WERI-Rb-1 (cell line): ENCODE measurements around the gene SECTM1.

Experiments
- DNase-seq: peaks from one replicate; pipeline ENCODE4 v3.0.0-alpha.2; 2020
- H3K27ac ChIP-seq: fragments of 250-450 bp; sonication (Bioruptor Pico); 2 replicates; pipeline ENCODE4 v1.5.1; 2020; ENCODE audit warnings: mild to moderate bottlenecking, moderate library complexity
- H3K27me3 ChIP-seq: fragments of 250-450 bp; sonication (Bioruptor Pico); 2 replicates; pipeline ENCODE4 v1.5.1; 2021; ENCODE audit warnings: mild to moderate bottlenecking, low read depth, moderate library complexity; ENCODE audit not compliant: insufficient read depth, severe bottlenecking
- H3K36me3 ChIP-seq: fragments of 250-450 bp; sonication (Bioruptor Pico); 2 replicates; pipeline ENCODE4 v1.5.1; 2020; ENCODE audit warnings: mild to moderate bottlenecking, moderate library complexity
- H3K4me3 ChIP-seq: 2 replicates; pipeline ENCODE4 v1.5.1; 2011; ENCODE audit warnings: low read depth, mild to moderate bottlenecking, control low read depth, low read length
- H3K9me3 ChIP-seq: fragments of 250-450 bp; sonication (Bioruptor Pico); 2 replicates; pipeline ENCODE4 v1.5.1; 2021; ENCODE audit warnings: mild to moderate bottlenecking, moderate library complexity; ENCODE audit not compliant: severe bottlenecking
- TF ChIP-seq, protein P1 (sequence below): IDR thresholded peaks from 2 replicates; pipeline ENCODE4 v1.5.1; 2011; ENCODE audit warnings: low read depth, mild to moderate bottlenecking, control low read depth, inconsistent platforms, low read length

Gene SECTM1

DNA sequence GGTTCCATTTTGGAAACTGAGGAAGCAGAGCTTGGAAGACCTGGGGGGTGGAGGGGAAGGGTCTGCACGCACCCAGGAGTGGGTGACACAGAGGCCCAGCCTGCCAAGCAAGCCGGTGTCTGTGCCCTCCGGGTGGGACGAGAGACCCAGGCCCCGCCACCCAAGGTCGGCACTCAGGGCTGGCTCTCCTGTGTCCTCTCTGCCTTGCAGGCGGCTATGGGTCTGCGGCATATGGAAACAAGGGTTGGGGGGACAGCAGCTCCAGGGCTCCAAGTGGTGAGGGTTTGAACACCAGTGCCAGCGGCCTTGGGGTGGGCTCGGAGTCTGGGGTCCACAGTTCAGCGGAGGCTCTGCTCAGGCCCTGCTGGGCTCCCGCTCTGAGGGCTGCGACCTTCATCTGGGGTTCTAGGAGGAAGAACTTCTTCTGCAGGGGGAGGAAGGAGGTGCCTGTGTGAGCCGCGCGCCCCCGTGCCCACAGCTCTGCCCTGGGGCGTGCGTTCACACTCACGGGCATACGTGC lies 11.6 kb downstream of the SECTM1 start:
- peaks cover 7% of the 10 kb centered on the region for H3K9me3 ChIP-seq
- peaks cover 3% of the 10 kb centered on the region for H3K27me3 ChIP-seq
- no peak overlapping the region for H3K27ac ChIP-seq
- no peaks in the 10 kb centered on the region for H3K36me3 ChIP-seq
- H3K4me3 ChIP-seq, result no peak overlapping the region
- no peak for DNase-seq
- TF ChIP-seq, protein P1, sequence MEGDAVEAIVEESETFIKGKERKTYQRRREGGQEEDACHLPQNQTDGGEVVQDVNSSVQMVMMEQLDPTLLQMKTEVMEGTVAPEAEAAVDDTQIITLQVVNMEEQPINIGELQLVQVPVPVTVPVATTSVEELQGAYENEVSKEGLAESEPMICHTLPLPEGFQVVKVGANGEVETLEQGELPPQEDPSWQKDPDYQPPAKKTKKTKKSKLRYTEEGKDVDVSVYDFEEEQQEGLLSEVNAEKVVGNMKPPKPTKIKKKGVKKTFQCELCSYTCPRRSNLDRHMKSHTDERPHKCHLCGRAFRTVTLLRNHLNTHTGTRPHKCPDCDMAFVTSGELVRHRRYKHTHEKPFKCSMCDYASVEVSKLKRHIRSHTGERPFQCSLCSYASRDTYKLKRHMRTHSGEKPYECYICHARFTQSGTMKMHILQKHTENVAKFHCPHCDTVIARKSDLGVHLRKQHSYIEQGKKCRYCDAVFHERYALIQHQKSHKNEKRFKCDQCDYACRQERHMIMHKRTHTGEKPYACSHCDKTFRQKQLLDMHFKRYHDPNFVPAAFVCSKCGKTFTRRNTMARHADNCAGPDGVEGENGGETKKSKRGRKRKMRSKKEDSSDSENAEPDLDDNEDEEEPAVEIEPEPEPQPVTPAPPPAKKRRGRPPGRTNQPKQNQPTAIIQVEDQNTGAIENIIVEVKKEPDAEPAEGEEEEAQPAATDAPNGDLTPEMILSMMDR, result no peak

GRCh38 chr17:82320956-82321927 lies 12.3 kb downstream of the SECTM1 start:
- Histone ChIP-seq H3K36me3 (no peaks in the 10 kb centered on the region), H3K27ac (no peak overlapping the region), H3K27me3 (peaks cover 3% of the 10 kb centered on the region), H3K4me3 (no peak overlapping the region), H3K9me3 (peaks cover 7% of the 10 kb centered on the region)
- peak; percentile 58 for DNase-seq
- TF ChIP-seq, protein P1, result peak; percentile 88

GRCh38 chr17:82320140-82320840 lies 13.3 kb downstream of the SECTM1 start:
- peaks cover 7% of the 10 kb centered on the region for H3K9me3 ChIP-seq
- TF ChIP-seq, protein P1, result no peak
- H3K36me3 ChIP-seq, result no peaks in the 10 kb centered on the region
- no peak overlapping the region for H3K4me3 ChIP-seq
- no peak for DNase-seq
- H3K27ac ChIP-seq, result no peak overlapping the region
- peaks cover 3% of the 10 kb centered on the region for H3K27me3 ChIP-seq

DNA sequence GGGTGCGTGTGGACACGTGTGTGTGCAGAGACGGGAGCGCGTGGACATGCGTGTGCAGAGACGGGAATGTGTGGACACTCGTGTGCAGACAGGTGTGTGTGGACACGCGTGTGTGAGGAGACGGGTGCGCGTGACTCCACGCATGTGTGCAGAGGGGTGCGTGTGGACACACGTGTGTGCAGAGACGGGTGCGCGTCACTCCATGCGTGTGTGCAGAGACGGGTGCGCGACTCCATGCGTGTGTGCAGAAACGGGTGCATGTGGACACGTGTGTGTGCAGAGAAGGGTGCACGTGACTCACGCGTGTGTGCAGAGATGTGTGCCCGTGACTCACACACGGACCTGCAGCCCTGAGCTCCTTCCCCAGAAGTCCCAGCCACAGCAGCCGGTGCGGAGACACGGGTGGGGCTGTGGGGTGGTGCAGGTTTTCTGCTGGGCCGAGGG lies 13.9 kb downstream of the SECTM1 start:
- no peak for DNase-seq
- TF ChIP-seq, protein P1, result no peak
- Histone ChIP-seq H3K27ac (no peak overlapping the region), H3K27me3 (peaks cover 3% of the 10 kb centered on the region), H3K4me3 (no peak overlapping the region), H3K9me3 (peaks cover 7% of the 10 kb centered on the region), H3K36me3 (no peaks in the 10 kb centered on the region)

DNA sequence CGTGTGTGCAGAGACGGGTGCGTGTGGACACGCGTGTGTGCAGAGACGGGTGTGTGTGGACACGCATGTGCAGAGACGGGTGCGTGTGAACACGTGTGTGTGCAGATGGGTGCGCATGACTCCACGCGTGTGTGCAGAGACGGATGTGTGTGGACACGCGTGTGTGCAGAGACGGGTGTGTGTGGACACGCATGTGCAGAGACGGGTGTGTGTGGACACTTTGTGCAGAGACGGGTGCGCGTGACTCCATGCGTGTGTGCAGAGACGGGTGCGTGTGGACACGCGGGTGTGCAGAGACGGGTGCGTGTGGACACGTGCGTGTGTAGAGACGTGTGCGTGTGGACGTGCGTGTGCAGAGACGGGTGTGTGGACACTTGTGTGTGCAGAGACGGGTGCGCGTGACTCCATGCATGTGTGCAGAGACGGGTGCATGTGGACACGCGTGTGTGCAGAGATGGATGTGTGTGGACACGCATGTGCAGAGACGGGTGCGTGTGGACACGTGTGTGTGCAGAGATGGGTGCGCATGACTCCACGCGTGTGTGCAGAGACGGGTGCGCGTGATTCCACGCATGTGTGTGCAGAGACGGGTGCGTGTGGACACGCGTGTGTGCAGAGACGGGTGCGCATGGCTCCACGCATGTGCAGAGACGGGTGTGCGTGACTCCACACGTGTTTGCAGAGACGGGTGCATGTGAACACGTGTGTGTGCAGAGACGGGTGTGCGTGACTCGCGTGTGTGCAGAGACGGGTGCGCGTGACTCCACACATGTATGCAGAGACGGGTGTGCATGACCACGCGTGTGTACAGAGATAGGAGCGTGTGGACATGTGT lies 14.6 kb downstream of the SECTM1 start:
- H3K36me3 ChIP-seq, result no peaks in the 10 kb centered on the region
- no peak overlapping the region for H3K4me3 ChIP-seq
- DNase-seq, result no peak
- H3K27ac ChIP-seq, result no peak overlapping the region
- TF ChIP-seq, protein P1, result no peak
- H3K9me3 ChIP-seq, result peaks cover 7% of the 10 kb centered on the region
- peaks cover 3% of the 10 kb centered on the region for H3K27me3 ChIP-seq
